ENCODE measurements around the gene VPS26C.
A peak's percentile ranks its signal among the peaks of the same experiment; 100 is the strongest.

VPS26C gene

DNA sequence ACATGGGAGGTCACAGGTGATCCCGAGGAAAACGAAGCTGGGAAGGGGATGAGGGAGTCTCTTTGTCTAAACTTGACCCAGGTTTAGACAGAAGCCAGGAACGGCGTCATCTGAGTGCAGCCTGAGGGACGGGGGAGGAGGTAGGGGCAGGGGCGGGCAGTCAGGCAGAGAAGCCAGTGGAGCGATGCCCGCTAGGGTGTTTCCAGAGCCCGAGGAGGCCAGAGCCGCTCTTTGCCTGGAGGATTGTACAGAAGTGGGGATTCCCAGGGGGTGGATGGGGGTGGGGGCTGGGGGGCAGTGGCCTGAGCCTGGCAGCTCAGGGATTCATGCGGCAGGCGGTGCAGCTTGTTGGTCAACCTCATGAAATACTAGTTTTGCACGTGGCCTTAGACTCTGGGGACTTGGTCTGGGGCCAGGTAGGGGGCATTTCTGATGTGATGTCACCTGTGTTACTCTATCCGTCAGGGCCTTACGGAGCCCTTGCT is 58.4 kb downstream of the VPS26C start:
- no peaks in the 10 kb centered on the region for H3K9me2 ChIP-seq (ENCODE audit: low read depth, low read length)
- TF ChIP-seq, protein P1, sequence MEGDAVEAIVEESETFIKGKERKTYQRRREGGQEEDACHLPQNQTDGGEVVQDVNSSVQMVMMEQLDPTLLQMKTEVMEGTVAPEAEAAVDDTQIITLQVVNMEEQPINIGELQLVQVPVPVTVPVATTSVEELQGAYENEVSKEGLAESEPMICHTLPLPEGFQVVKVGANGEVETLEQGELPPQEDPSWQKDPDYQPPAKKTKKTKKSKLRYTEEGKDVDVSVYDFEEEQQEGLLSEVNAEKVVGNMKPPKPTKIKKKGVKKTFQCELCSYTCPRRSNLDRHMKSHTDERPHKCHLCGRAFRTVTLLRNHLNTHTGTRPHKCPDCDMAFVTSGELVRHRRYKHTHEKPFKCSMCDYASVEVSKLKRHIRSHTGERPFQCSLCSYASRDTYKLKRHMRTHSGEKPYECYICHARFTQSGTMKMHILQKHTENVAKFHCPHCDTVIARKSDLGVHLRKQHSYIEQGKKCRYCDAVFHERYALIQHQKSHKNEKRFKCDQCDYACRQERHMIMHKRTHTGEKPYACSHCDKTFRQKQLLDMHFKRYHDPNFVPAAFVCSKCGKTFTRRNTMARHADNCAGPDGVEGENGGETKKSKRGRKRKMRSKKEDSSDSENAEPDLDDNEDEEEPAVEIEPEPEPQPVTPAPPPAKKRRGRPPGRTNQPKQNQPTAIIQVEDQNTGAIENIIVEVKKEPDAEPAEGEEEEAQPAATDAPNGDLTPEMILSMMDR (IDR thresholded peaks at IDR 0.05; ENCODE audit: low read length), result no peak
- no peak for TF ChIP-seq EZH2 (IDR thresholded peaks at IDR 0.05; ENCODE audit: borderline replicate concordance, low read length)
- H3K4me3 ChIP-seq (ENCODE audit: low read depth, low read length, poor library complexity, severe bottlenecking), result peak overlapping the region; percentile 5

GRCh38 chr21:37208056-37208721 is 58.9 kb downstream of the VPS26C start:
- peak overlapping the region; percentile 5 for H3K4me3 ChIP-seq (ENCODE audit: low read depth, low read length, poor library complexity, severe bottlenecking)
- no peak overlapping the region; the same call in 1 of the 2 replicates for H3K9ac ChIP-seq (ENCODE audit: low read length)
- no peaks in the 10 kb centered on the region for H3F3A ChIP-seq (ENCODE audit: insufficient read depth, low read length)
- peaks cover 7% of the 10 kb centered on the region for H3K36me3 ChIP-seq (ENCODE audit: insufficient read depth, low read length)
- no peak for TF ChIP-seq EZH2 (IDR thresholded peaks at IDR 0.05; ENCODE audit: borderline replicate concordance, low read length)
- TF ChIP-seq, protein P1 (IDR thresholded peaks at IDR 0.05; ENCODE audit: low read length), result no peak
- no peaks in the 10 kb centered on the region for H3K79me2 ChIP-seq (ENCODE audit: insufficient read depth, low read length)
- no peaks in the 10 kb centered on the region for H4K20me1 ChIP-seq (ENCODE audit: insufficient read depth, low read length)
- no peak overlapping the region for H2AFZ ChIP-seq (ENCODE audit: low read length)
- peak overlapping the region; percentile 40 for H3K4me2 ChIP-seq (ENCODE audit: low read length)
- H3K4me1 ChIP-seq (ENCODE audit: insufficient read depth, low read length, severe bottlenecking), result peaks cover 10% of the 10 kb centered on the region
- H3K27me3 ChIP-seq (ENCODE audit: insufficient read depth, low read length), result no peaks in the 10 kb centered on the region
- H3K9me3 ChIP-seq (ENCODE audit: low read length), result peaks cover 10% of the 10 kb centered on the region; the same call in 1 of the 2 replicates
- no peak overlapping the region for H3K27ac ChIP-seq (ENCODE audit: low read depth, low read length, poor library complexity, severe bottlenecking)
- H3K9me2 ChIP-seq (ENCODE audit: low read depth, low read length), result no peaks in the 10 kb centered on the region

More for the DNA sequence above, 58.4 kb downstream of the VPS26C start:
- Histone ChIP-seq H3K79me2 (ENCODE audit: insufficient read depth, low read length) (no peaks in the 10 kb centered on the region), H3K9ac (ENCODE audit: low read length) (no peak overlapping the region; the same call in 1 of the 2 replicates), H3F3A (ENCODE audit: insufficient read depth, low read length) (no peaks in the 10 kb centered on the region), H3K9me3 (ENCODE audit: low read length) (peaks cover 10% of the 10 kb centered on the region; the same call in 1 of the 2 replicates), H3K4me2 (ENCODE audit: low read length) (peak overlapping the region; percentile 40; the same call in 1 of the 2 replicates), H3K27ac (ENCODE audit: low read depth, low read length, poor library complexity, severe bottlenecking) (no peak overlapping the region), H4K20me1 (ENCODE audit: insufficient read depth, low read length) (no peaks in the 10 kb centered on the region), H3K36me3 (ENCODE audit: insufficient read depth, low read length) (peaks cover 5% of the 10 kb centered on the region; the same call in 1 of the 2 replicates), H2AFZ (ENCODE audit: low read length) (no peak overlapping the region), H3K27me3 (ENCODE audit: insufficient read depth, low read length) (no peaks in the 10 kb centered on the region), H3K4me1 (ENCODE audit: insufficient read depth, low read length, severe bottlenecking) (peaks cover 10% of the 10 kb centered on the region)

DNA sequence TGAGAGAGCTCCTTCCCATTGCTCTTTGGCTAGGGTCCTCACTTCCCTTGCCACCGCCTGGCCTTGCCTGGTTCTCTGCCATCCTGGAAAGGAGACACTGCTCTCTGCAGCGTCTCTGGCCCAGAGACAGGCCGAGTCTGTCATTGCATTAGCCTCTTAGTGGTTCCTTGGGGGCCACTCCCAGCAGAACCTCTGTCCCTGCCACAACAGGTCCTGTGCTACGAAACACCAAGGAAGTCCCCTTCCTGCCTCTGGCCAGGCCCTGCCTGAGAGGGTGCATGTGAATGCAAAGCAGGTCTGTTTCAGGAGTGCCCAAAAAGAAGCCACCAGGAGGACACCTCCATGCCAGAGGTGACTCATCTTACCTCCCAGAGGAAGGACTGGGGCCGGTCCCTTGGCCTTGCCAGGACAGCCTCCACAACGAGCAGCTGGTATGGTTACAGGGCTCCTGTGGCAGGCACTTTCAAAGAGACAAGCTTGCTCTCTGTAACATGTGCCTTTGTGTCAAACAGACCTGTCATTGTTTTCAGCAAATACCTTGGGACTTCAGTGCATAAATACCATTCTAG is 59.6 kb downstream of the VPS26C start:
- Histone ChIP-seq H3K4me1 (ENCODE audit: insufficient read depth, low read length, severe bottlenecking) (peaks cover 10% of the 10 kb centered on the region), H3K4me3 (ENCODE audit: low read depth, low read length, poor library complexity, severe bottlenecking) (no peak overlapping the region), H4K20me1 (ENCODE audit: insufficient read depth, low read length) (no peaks in the 10 kb centered on the region), H3K4me2 (ENCODE audit: low read length) (peak overlapping the region; percentile 40; the same call in 1 of the 2 replicates), H3K36me3 (ENCODE audit: insufficient read depth, low read length) (peaks cover 14% of the 10 kb centered on the region), H3K9me2 (ENCODE audit: low read depth, low read length) (no peaks in the 10 kb centered on the region), H3K9ac (ENCODE audit: low read length) (no peak overlapping the region), H3K27ac (ENCODE audit: low read depth, low read length, poor library complexity, severe bottlenecking) (no peak overlapping the region), H3K27me3 (ENCODE audit: insufficient read depth, low read length) (no peaks in the 10 kb centered on the region), H3K9me3 (ENCODE audit: low read length) (peaks cover 10% of the 10 kb centered on the region; the same call in 1 of the 2 replicates), H3K79me2 (ENCODE audit: insufficient read depth, low read length) (no peaks in the 10 kb centered on the region), H3F3A (ENCODE audit: insufficient read depth, low read length) (no peaks in the 10 kb centered on the region), H2AFZ (ENCODE audit: low read length) (no peak overlapping the region)
- no peak for TF ChIP-seq EZH2 (IDR thresholded peaks at IDR 0.05; ENCODE audit: borderline replicate concordance, low read length)
- TF ChIP-seq, protein P1 (IDR thresholded peaks at IDR 0.05; ENCODE audit: low read length), result no peak
